ENCODE data around the gene FEZF1.

The FEZF1 gene

DNA sequence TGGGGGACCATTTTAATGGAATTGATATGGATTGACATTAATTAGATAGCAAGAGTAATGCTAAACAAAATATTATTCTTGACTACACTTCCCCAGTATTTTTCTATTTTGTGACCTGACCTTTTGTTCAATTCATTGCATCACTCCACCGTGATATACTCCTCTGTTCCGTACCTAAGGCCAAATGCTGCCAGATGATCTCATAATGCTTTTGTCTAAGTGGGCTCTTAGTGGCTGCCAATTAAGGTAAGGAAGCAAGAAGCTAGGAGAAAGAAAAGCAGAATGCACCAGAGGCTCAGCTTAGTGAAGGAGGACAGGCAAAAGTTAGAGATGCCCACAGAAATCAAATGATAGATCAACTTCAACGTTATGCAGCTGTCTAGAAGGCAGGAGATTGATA is 36.4 kb downstream of the FEZF1 start:
- no peak for DNase-seq (ENCODE audit: low spot score)

DNA sequence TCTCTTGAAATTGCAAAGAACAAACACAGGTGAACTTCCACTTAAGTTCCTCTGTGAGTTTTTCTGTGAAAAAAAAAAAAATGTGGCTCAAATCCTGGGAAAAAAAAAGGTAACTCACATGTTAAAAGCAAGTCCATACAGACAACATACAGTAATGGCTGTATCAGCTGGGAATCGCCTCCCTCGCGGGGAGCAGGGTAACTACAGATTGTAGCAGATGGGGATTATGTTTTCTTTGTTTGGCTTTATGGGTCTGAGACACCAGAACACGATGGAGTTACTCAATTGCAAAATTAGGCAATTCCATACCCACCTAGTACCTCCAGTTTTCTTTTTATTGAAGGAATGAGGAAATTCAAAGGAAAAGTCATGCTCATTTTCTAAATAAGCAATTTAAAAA is 42.3 kb downstream of the FEZF1 start:
- DNase-seq (ENCODE audit: low spot score): no peak

DNA sequence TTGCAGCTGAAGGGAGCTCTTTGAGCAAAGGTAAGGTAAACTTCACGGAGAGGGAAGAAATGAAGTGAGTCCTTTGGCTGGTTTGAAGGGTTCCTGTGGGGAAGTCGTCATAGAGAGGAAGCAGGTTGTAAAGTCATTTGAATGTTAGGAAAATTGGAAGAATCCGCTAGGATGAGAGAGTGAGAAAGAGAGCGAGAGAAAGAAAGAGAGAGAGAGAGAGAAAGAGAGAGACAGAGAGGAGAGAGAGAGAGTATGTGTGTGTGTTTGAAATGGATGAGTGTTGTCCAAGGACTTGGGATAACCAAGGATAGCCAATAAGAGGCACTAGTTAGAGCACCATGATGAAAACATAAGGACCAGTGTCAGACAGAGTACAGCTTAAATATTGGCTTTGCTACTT is 43.1 kb downstream of the FEZF1 start:
- DNase-seq (ENCODE audit: low spot score): no peak

DNA sequence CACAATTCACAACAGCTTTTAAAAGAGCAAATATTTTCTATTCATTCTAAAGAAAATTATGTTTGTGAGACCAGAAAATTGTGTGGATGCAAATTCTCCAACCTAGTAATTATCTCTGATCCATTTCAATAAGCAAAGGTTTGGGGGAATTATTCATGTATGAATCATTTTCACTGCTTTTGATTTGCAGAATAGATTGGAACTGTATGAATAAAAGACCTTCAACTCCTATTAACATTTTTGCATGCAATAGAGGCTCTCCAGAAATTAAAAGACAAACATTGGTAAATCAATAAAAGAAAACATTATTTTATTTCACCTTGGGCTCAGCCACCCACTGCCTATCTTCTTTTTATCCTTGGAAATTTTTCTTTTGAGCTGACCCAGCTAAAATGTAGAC is 43.5 kb downstream of the FEZF1 start:
- no peak for DNase-seq (ENCODE audit: low spot score)

GRCh38 chr7:122260336-122260735 is 44.2 kb downstream of the FEZF1 start:
- DNase-seq (ENCODE audit: low spot score): no peak

DNA sequence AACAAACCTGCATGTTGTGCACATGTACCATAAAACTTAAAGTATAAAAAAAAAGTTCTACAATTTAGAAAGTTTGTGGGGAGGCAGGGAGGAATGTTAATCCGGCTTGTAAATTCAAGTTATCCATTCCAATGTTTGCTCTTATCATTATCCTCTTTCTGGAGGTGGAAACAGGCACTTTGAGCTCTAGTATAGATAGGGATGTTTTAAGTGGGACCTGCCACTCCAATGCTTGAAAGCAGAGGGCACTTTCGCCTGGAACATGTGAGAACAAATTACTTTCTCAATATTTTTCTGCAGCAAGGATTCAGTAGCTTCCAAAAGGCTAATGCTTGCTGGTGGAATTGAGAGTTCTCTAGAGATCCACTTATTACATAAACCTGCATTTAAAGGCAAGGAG is 45.6 kb downstream of the FEZF1 start:
- no peak for DNase-seq (ENCODE audit: low spot score)

- DNase-seq (ENCODE audit: low spot score): no peak
Observed at GRCh38 chr7:122257056-122257455, 47.5 kb downstream of the FEZF1 start.

DNA sequence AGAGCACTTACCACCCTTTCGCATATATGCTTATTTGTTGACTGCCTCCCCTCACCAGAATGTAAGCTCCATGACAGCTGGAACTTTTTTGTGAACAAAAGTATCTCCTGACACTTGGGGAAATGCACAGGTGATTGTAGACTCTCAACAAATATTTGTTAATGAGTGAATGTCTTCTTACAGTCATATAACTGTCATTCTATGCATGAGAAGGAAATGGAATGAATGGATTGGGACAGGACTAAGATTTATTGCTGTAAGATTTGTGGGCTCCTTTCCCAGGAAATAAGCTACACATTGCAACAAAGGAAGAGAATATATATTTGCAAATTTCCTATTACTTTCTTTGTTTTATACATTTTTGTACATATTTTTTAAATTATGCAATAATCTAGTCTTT is 48.5 kb downstream of the FEZF1 start:
- DNase-seq (ENCODE audit: low spot score): no peak

- DNase-seq (ENCODE audit: low spot score): no peak
Observed at GRCh38 chr7:122255454-122255853, 49.1 kb downstream of the FEZF1 start.
